NCI-H2107 (cell line): ENCODE measurements around the gene IL32.

ENCODE experiments used
- DNase-seq: peaks from one replicate; lab custom pipeline; 2025; lab: John Stamatoyannopoulos, UW

IL32 gene

DNA sequence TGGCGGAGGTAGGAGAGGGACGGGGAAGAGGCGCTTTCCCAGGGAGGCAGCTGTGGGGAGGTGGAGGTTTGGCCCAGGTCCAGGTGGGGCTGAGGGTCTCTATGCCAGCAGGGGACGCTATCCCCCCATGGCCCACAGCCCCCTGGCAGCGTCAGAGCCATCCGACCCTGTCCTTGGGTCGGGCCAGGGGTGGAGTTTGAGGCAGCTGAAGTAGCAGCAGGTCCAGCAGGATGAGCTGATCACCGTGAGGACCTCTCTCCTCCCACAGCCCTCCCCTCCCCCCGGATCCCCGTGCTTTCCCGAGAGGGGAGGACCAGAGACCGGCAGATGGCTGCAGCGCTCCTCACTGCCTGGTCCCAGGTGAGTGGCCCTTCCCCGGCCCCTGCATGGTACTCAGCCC lies 50.1 kb downstream of the IL32 start:
- DNase-seq = no peak

DNA sequence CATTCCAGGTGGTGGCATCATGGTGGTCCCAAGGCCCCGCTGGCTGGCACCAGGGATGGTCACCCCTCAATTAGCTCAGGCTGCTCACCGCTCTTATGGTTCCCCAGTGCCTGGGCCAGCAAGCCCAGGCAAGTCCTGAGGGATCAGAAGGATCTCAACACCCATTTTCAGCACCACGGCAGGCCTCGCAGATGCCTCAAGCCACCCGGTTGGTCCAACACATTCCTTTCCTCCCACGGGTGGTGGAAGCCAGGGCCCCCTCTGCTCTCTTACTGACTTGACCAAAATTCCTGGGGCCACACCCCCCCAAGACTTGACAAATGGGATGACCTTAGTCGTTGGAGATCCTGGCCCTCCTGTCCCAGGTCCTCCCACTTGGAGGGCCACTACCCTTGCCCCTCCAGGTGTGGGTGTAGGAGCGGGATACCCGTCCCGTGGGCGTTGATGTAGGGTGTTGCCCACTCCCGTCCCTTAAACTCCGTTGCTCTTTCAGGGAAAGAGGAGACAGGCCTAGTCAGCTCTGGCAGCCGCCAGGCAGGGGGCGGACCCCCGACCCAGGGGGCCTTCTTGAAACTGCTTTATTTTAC lies 52.9 kb downstream of the IL32 start:
- DNase-seq = no peak

DNA sequence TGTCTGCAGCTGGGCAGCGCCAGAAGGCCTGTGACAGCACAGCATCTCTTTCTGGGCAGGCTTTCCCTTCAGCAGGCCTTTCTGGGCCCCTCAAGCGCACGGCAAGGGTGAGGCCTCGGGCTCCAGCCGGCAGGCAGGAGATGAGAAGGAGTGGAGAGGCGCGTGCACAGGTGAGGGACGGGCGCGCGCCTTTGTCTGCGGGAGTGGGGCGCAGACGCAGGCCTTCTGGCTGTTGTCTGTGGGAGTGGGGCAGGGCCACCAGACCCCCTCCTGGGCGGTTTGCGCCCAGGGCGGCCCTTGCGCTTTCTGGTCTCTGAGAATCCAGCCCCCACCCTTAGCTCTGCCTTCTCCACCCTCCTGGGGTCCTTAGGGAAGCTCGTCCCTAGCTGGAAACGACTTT lies 53.4 kb downstream of the IL32 start:
- no peak for DNase-seq
